Adrenal gland (tissue), 12 donors: ENCODE measurements around the gene CERCAM. TPM values are rescaled to one million over a fixed set of nuclear protein-coding genes. Genes with fewer than 3 reads are reported as not detected.

Source experiments
- DNase-seq, 7 donors: peaks; one replicate each; pipeline ENCODE4 v3.0.0-alpha.2; 2019 to 2020
- H3K27ac ChIP-seq, 5 donors: fragments of 200-600 bp; sonication (generic) in 4 of 5; 1 replicate in 3 of 5; 2 replicates in 2 of 5; pipeline versions ENCODE4 v1.5.1 to v1.8.0; 2016 to 2020; ENCODE audit warnings: mild to moderate bottlenecking in 1 of 5
- H3K27me3 ChIP-seq: fragments of 200-600 bp; 2 replicates; pipeline ENCODE4 v1.8.0; 2021
- H3K36me3 ChIP-seq, 2 donors: fragments of 200-600 bp; replicated peaks in 1 of 2; 1 replicate in 1 of 2; 2 replicates in 1 of 2; pipeline versions ENCODE4 v1.5.1 to v1.8.0; 2018 to 2022
- H3K4me1 ChIP-seq, 2 donors: fragments of 200-600 bp; replicated peaks in 1 of 2; 1 replicate in 1 of 2; 2 replicates in 1 of 2; pipeline versions ENCODE4 v1.5.1 to v1.8.0; 2018 to 2021
- H3K4me3 ChIP-seq, 4 donors: fragments of 200-600 bp; sonication (generic) in 3 of 4; one replicate each; pipeline ENCODE4 v1.5.1; 2016 to 2018
- H3K9me3 ChIP-seq, 3 donors: fragments of 200-600 bp; sonication (generic) in 1 of 3; replicated peaks in 1 of 3; 1 replicate in 2 of 3; 2 replicates in 1 of 3; pipeline versions ENCODE4 v1.5.1 to v1.8.0; 2016 to 2021
- POLR2A ChIP-seq, 2 donors: fragments of 450-650 bp; IDR thresholded peaks; one replicate each; pipeline ENCODE4 v1.6.1; 2017; ENCODE audit warnings: antibody characterized with exemption in 2 of 2, mild to moderate bottlenecking in 2 of 2, moderate library complexity in 1 of 2
- WGBS, 4 donors: extraction: QIAGEN DNeasy Blood & Tissue Kit in 2 of 4; methylation state at CpG; one replicate each; pipeline versions ENCODE4 v1.1.5 to v1.1.7; 2013 to 2017; 5-methylcytosine and 5-hydroxymethylcytosine counted together
- intact Hi-C, 2 donors: fragments of 100-400 bp; cut with DNase I; formaldehyde crosslinking; loops; one replicate each; pipeline versions ENCODE4 v1.14.1 to v1.15.0; 2022 to 2023
- polyA plus RNA-seq, 3 donors: library from polyadenylated mRNA; stranded (reverse); fragments of 200-250 nt in 2 of 3; fragments of 350-450 nt in 1 of 3; fragmentation: Illumina TruSeq in 1 of 3; extraction: RNeasy Lipid Tissue Mini Kit (QIAGEN cat#74804) in 1 of 3; gene quantifications; one replicate each; pipeline ENCODE4 v1.2.3, GENCODE V29; 2013 to 2014
- total RNA-seq, 9 donors: library from RNA; depleted of rRNA in 4 of 9; stranded (reverse); fragments of >200 nt in 4 of 9; fragments of 120-200 nt in 1 of 9; fragmentation: NEBNext Ultra II Directional in 1 of 9; extraction: Animal tissue kit (Norgen Biotek cat#: 25700) in 1 of 9; gene quantifications; one replicate each; pipeline versions ENCODE4 v1.1.0 to v1.2.4, GENCODE V29; 2013 to 2023
- TF ChIP-seq, protein P1 (sequence below), 6 experiments: fragments of 450-650 bp in 4 of 6; fragments of 200-600 bp in 2 of 6; sonication (generic) in 1 of 6; IDR thresholded peaks; 1 replicate in 5 of 6; 2 replicates in 1 of 6; pipeline versions ENCODE4 v1.5.1 to v1.8.0; 2016 to 2021; ENCODE audit warnings: antibody characterized with exemption in 6 of 6, mild to moderate bottlenecking in 2 of 6, moderate library complexity in 1 of 6
- donor health status: healthy with polysubstance abuse.
- donor health status: Bipolar disorder and iron deficiency.
- donor health status: DM: yes; HTN: yes; CAD: no.
- donor health status: DM: no; HTN: no; CAD: no.
- donor health status: DM: no; HTN: no; CAD: no.
- donor health status: DM: yes; HTN: yes; CAD: no.

Gene CERCAM
- total and polyA plus RNA-seq, 12 donors = 5.1 to 43.5 (median 16.7) TPM

DNA sequence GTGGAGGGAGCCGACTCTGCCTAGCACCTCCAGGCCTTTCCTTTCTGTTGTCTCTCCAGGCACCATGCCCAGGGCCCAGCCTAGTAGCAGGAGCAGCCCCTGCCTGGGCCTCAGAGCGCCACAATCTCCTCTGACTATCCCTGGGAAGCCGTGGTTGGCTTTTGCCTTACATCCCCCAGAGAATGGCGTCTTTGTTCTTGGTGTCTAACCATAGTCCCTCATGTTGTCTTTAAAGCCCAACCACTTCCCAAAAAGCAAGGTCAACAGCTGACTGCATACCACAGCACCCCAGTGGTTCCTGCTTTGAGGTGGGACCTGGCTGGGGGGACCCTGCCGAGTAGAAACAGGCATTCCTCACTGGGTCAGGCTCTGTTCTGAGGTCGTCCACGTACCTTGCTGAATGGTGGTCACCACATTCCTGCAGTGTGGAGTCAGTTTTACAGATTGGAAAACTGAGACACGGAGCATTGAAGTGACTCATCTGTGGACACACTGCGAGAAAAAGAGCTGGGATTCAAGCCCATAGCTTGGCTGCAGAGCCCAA is 13.7 kb upstream of the CERCAM start:
- H3K27ac ChIP-seq = no peak overlapping the region
- H3K4me1 ChIP-seq = no peaks in the 10 kb centered on the region
- TF ChIP-seq POLR2A (IDR thresholded peaks at IDR 0.05) = no peak
- TF ChIP-seq, protein P1, sequence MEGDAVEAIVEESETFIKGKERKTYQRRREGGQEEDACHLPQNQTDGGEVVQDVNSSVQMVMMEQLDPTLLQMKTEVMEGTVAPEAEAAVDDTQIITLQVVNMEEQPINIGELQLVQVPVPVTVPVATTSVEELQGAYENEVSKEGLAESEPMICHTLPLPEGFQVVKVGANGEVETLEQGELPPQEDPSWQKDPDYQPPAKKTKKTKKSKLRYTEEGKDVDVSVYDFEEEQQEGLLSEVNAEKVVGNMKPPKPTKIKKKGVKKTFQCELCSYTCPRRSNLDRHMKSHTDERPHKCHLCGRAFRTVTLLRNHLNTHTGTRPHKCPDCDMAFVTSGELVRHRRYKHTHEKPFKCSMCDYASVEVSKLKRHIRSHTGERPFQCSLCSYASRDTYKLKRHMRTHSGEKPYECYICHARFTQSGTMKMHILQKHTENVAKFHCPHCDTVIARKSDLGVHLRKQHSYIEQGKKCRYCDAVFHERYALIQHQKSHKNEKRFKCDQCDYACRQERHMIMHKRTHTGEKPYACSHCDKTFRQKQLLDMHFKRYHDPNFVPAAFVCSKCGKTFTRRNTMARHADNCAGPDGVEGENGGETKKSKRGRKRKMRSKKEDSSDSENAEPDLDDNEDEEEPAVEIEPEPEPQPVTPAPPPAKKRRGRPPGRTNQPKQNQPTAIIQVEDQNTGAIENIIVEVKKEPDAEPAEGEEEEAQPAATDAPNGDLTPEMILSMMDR (IDR thresholded peaks at IDR 0.05) = no peak
- intact Hi-C loops = loop anchor here in 1 of 2 donors (5.0 kb wide), 1 partner anchor 45 kb away; no protein-coding TSS in a partner anchor
- no peak for DNase-seq
- WGBS, 4 donors = 67 to 74% (median 70%) methylated on average over 8 to 9 of the region's 9 CpGs
- no peaks in the 10 kb centered on the region for H3K36me3 ChIP-seq
- H3K9me3 ChIP-seq = no peaks in the 10 kb centered on the region
- H3K4me3 ChIP-seq = no peak overlapping the region
- H3K27me3 ChIP-seq = peaks cover 21% of the 10 kb centered on the region

DNA sequence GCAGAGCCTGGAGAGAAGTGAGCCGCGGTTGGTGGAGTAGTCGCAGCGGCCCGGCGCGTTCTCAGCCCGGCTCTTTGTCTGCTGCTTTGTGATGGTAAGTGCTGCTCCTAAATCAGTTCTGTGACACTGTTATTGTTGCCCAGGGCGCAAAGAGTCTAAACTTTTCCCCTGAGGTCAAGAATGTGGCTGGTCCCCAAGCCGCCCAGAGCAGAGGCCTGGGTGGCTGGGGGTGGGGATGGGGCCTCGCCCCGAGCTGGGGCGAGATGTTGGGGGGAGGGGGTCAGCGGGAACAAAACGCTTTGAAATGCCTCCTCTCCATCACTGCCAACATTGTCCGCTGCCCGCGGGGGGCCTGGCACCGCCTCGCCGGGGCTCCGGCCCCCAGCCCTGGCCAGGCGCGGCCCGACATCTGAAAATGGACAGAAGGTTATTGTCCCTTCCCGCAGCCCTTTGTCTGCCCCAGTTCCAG is 11.7 kb upstream of the CERCAM start:
- WGBS, 4 donors = 36 to 64% (median 47%) methylated on average over 15 to 26 of the region's 26 CpGs
- no peaks in the 10 kb centered on the region for H3K4me1 ChIP-seq
- H3K36me3 ChIP-seq = no peaks in the 10 kb centered on the region
- H3K9me3 ChIP-seq = no peaks in the 10 kb centered on the region
- TF ChIP-seq POLR2A (IDR thresholded peaks at IDR 0.05) = no peak
- TF ChIP-seq, protein P1 (IDR thresholded peaks at IDR 0.05) = no peak
- intact Hi-C loops = loop anchor here in 1 of 2 donors (5.0 kb wide), 1 partner anchor 47 kb away; no protein-coding TSS in a partner anchor
- DNase-seq = no peak
- no peak overlapping the region for H3K4me3 ChIP-seq
- peaks cover 23% of the 10 kb centered on the region for H3K27me3 ChIP-seq
- no peak overlapping the region for H3K27ac ChIP-seq

DNA sequence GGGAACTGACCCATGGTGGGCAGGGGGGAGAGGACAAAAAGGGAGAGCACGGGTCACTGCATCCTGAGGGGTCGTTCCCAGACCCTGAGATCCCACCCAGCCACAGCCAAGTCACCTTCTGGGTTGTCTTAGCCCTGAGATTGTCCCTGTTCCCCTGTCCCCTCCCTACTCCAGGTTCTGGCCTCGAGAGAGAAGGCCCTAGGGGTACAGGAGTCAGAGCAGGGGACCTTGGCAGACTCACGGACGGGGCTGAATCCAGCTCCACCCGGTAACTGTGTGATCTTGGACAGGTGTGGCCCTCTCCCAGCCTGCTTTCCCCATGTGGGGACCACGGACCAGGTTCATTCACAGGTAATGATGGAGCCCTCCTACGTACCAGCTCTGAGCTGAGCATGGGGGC is 11.2 kb upstream of the CERCAM start:
- 44 to 74% (median 53%) methylated on average over 6 to 8 of the region's 8 CpGs for WGBS, 4 donors
- Histone ChIP-seq H3K27me3 (peaks cover 27% of the 10 kb centered on the region), H3K36me3 (no peaks in the 10 kb centered on the region), H3K4me3 (no peak overlapping the region), H3K4me1 (no peaks in the 10 kb centered on the region), H3K9me3 (no peaks in the 10 kb centered on the region), H3K27ac (no peak overlapping the region)
- intact Hi-C loops = loop anchor here in 1 of 2 donors (5.0 kb wide), 1 partner anchor 47 kb away; no protein-coding TSS in a partner anchor
- TF ChIP-seq POLR2A (IDR thresholded peaks at IDR 0.05) = no peak
- TF ChIP-seq, protein P1 (IDR thresholded peaks at IDR 0.05) = no peak
- DNase-seq = no peak

DNA sequence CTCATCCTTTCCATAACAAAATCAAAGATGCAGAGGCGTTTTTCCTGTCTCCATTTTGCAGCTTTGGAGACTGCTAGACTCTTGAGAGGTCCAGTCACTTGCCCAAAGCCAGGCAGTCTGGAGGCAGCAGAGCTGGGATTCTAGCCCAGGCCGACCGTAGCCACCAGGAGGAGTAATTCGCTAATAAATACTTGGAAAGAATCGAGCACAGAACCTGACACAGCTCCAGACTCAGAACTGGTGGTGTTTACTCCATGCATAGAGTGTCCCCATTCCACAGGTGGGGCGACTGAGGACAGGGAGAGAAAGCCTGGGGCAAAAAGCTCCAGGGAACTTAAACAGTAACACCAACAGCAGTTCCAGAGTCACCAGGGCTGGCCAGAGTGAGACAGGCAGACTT is 10.7 kb upstream of the CERCAM start:
- Histone ChIP-seq H3K9me3 (no peaks in the 10 kb centered on the region), H3K27me3 (peaks cover 28% of the 10 kb centered on the region), H3K4me1 (no peaks in the 10 kb centered on the region), H3K27ac (no peak overlapping the region), H3K36me3 (no peaks in the 10 kb centered on the region), H3K4me3 (no peak overlapping the region)
- no peak for DNase-seq
- intact Hi-C loops = loop anchor here (5.0 kb wide), 1 partner anchor 48 kb away; no protein-coding TSS in a partner anchor
- 27 to 43% (median 40%) methylated on average over 3 to 6 of the region's 6 CpGs for WGBS, 4 donors
- no peak for TF ChIP-seq POLR2A (IDR thresholded peaks at IDR 0.05)
- TF ChIP-seq, protein P1 (IDR thresholded peaks at IDR 0.05) = no peak
